ENCODE measurements around the gene PHACTR1. TPM values are rescaled to one million over a fixed set of nuclear protein-coding genes. Genes with fewer than 3 reads are reported as not detected.

Gene PHACTR1
- total and polyA plus RNA-seq, 3 donors from 2014 or later, result 5.1 to 7.6 (median 6.5) TPM

DNA sequence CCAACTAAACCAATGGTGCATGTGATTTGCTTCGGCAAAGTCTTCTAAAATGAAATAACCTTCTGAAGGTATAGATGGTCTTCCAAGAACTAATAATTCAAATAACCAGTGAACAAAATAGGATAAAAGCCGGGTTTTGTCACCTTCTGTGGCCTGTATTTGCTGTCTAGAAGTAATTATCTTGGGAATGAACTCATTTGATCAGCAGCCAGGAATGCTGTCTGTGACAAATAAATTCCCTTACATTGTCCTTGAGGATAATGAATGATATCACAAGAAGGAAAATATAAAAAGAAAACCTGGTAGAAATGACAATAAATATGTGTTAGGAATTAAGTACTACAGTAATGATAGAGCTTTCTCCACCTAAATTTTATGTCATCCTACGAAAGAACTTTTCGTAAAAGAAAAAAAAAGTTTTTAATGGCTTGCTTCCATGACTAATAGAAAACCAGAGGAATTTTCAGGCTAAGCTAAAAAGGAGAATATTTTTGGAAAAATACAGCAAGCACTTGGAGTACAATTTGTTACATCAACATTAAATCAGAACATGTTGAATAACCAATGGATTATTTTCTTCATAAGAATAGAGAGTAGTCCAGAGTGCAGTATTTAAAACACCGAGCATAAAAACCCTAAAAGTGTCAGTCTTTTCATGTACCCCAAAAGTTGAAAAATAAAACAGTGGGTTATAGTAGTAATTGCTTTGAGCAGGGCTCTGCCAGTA is 364.1 kb downstream of the PHACTR1 start:
- peak overlapping the region in 1 of 2 donors; percentile 73 for H3K27ac ChIP-seq
- no peaks in the 10 kb centered on the region for H3K27me3 ChIP-seq
- intact Hi-C loops (cut with DNase I; ENCODE audit: low total_unique reads), result no loop called here
- WGBS, 2 donors, result 45 to 54% methylated on average over 5 of the region's 5 CpGs
- H3K36me3 ChIP-seq (ENCODE audit: low read depth, missing control alignments), result no peaks in the 10 kb centered on the region
- no peak overlapping the region for H3K4me3 ChIP-seq
- DNase-seq, result no peak
- H3K4me1 ChIP-seq, result peaks cover 11% of the 10 kb centered on the region
- H3K9me3 ChIP-seq, result no peaks in the 10 kb centered on the region
- TF ChIP-seq, protein P1, sequence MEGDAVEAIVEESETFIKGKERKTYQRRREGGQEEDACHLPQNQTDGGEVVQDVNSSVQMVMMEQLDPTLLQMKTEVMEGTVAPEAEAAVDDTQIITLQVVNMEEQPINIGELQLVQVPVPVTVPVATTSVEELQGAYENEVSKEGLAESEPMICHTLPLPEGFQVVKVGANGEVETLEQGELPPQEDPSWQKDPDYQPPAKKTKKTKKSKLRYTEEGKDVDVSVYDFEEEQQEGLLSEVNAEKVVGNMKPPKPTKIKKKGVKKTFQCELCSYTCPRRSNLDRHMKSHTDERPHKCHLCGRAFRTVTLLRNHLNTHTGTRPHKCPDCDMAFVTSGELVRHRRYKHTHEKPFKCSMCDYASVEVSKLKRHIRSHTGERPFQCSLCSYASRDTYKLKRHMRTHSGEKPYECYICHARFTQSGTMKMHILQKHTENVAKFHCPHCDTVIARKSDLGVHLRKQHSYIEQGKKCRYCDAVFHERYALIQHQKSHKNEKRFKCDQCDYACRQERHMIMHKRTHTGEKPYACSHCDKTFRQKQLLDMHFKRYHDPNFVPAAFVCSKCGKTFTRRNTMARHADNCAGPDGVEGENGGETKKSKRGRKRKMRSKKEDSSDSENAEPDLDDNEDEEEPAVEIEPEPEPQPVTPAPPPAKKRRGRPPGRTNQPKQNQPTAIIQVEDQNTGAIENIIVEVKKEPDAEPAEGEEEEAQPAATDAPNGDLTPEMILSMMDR (IDR thresholded peaks at IDR 0.05), result no peak
- TF ChIP-seq POLR2A (IDR thresholded peaks at IDR 0.05), result no peak

GRCh38 chr6:13081189-13081563 is 364.6 kb downstream of the PHACTR1 start:
- peaks cover 11% of the 10 kb centered on the region for H3K4me1 ChIP-seq
- no peaks in the 10 kb centered on the region for H3K27me3 ChIP-seq
- no peaks in the 10 kb centered on the region for H3K36me3 ChIP-seq (ENCODE audit: low read depth, missing control alignments)
- WGBS, 2 donors, result 62 to 63% methylated on average over 4 of the region's 4 CpGs
- intact Hi-C loops (cut with DNase I; ENCODE audit: low total_unique reads), result no loop called here
- DNase-seq, result no peak
- no peaks in the 10 kb centered on the region for H3K9me3 ChIP-seq
- peak overlapping the region in 1 of 2 donors; percentile 73 for H3K27ac ChIP-seq
- no peak overlapping the region for H3K4me3 ChIP-seq
- TF ChIP-seq POLR2A (IDR thresholded peaks at IDR 0.05), result no peak
- TF ChIP-seq, protein P1 (IDR thresholded peaks at IDR 0.05), result no peak

DNA sequence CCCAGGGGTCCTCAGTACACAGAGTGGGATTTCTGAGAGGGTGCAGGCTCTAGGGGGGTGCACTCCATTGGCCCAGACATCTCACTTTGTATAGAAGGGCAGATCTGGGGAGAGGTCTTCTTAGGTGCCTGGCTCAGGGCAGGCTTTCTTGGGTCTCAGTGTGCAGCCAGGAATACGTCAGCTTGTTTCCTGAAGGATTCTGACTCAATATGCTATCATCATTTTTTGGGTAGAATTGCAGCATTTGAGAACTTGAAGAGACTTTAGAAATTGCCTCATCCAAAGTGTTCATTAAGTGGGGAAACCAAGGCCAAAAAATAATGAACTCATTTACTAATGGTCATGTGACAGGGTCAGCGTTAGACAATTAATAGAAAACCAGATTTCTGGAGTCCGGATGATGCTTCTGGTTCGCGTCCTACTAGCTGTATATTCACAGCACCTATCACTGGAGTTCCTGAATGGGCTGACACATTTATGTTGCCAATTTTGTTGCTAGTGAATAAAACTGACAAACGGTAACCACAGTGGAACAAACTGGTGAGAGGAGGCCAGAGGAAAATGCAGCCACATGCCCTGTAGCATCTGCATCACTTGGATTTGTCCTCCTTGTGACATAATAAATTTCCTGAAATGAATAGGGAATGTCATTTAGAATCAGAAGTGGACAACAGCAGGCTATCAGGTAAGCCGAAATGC is 372.9 kb downstream of the PHACTR1 start:
- H3K27me3 ChIP-seq, result no peaks in the 10 kb centered on the region

DNA sequence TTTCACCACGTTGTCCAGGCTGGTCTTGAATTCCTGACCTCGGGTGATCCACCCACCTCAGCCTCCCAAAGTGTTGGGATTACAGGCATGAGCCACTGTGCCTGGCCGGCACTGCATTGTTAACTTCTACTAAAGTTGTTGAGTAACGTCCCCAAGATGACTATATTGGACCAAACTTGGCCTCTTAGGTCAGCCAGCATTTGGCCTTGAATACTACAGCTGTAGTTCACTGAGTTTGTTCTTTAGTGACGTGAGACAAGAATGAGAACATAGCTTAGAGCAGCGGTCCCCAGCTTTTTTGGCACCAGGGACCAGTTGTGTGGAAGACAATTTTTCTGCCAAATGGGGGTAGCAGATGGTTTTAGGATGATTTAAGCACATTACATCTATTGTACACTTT is 374.6 kb downstream of the PHACTR1 start:
- 68 to 69% methylated on average over 6 of the region's 6 CpGs for WGBS, 2 donors
- no peak overlapping the region for H3K4me3 ChIP-seq
- intact Hi-C loops (cut with DNase I; ENCODE audit: low total_unique reads), result no loop called here
- H3K36me3 ChIP-seq (ENCODE audit: low read depth, missing control alignments), result no peaks in the 10 kb centered on the region
- H3K9me3 ChIP-seq, result no peaks in the 10 kb centered on the region
- H3K27ac ChIP-seq, result no peak overlapping the region
- DNase-seq, result no peak
- TF ChIP-seq, protein P1 (IDR thresholded peaks at IDR 0.05), result no peak
- no peak for TF ChIP-seq POLR2A (IDR thresholded peaks at IDR 0.05)
- no peaks in the 10 kb centered on the region for H3K4me1 ChIP-seq
- H3K27me3 ChIP-seq, result no peaks in the 10 kb centered on the region

More for the DNA sequence above, 372.9 kb downstream of the PHACTR1 start:
- H3K4me1 ChIP-seq, result no peaks in the 10 kb centered on the region
- WGBS, 2 donors, result 74 to 81% methylated on average over 7 of the region's 7 CpGs
- H3K4me3 ChIP-seq, result no peak overlapping the region
- TF ChIP-seq, protein P1 (IDR thresholded peaks at IDR 0.05), result no peak
- intact Hi-C loops (cut with DNase I; ENCODE audit: low total_unique reads), result no loop called here
- no peak for DNase-seq
- H3K9me3 ChIP-seq, result no peaks in the 10 kb centered on the region
- no peaks in the 10 kb centered on the region for H3K36me3 ChIP-seq (ENCODE audit: low read depth, missing control alignments)
- H3K27ac ChIP-seq, result no peak overlapping the region

Measured in testis (tissue), 3 donors.